GM12873 (cell line): ENCODE measurements around the gene NCOR1.

Experiments
- CTCF ChIP-seq: IDR thresholded peaks from 2 replicates; pipeline ENCODE4 v1.5.1; 2012; ENCODE audit warnings: low read depth, mild to moderate bottlenecking, moderate library complexity, low read length, control low read depth; ENCODE audit not compliant: insufficient read depth; ENCODE audit errors: missing control alignments

NCOR1 gene

GRCh38 chr17:15999141-15999973 lies 216.0 kb downstream of the NCOR1 start, which contains the start of the genes TTC19 and ZSWIM7:
Gene TTC19, plus strand, starts transcription at chr17:15999824. Its CDS starts 25 bp downstream, at chr17:15999849.
Gene ZSWIM7, minus strand, starts transcription at chr17:15999704. Its CDS starts 110 bp downstream, at chr17:15999594.
- TF ChIP-seq CTCF, result peak; percentile 1

GRCh38 chr17:15998031-15998562 lies 217.2 kb downstream of the NCOR1 start:
- TF ChIP-seq CTCF, result no peak

- no peak for TF ChIP-seq CTCF
Measured at GRCh38 chr17:15996322-15996721, 219.0 kb downstream of the NCOR1 start.

GRCh38 chr17:15981646-15982580 lies 233.4 kb downstream of the NCOR1 start:
- no peak for TF ChIP-seq CTCF

- no peak for TF ChIP-seq CTCF
Measured at GRCh38 chr17:15981208-15981607, 234.1 kb downstream of the NCOR1 start.
